Ishikawa (cell line): ENCODE results near the gene DTX1.
A peak's percentile ranks its signal among the peaks of the same experiment; 100 is the strongest.

Experiments
- CEBPB ChIP-seq: IDR thresholded peaks from 2 replicates; pipeline ENCODE4 v1.6.1; 2012
- CREB1 ChIP-seq: IDR thresholded peaks from 2 replicates; pipeline ENCODE4 v1.6.1; 2012; ENCODE audit warnings: low read depth
- EGR1 ChIP-seq: IDR thresholded peaks from 2 replicates; pipeline ENCODE4 v1.6.1; 2012
- EP300 ChIP-seq: IDR thresholded peaks from 2 replicates; pipeline ENCODE4 v1.6.1; 2012; ENCODE audit warnings: borderline replicate concordance
- FOXM1 ChIP-seq: IDR thresholded peaks from 2 replicates; pipeline ENCODE4 v1.6.1; 2012; ENCODE audit warnings: low read depth, borderline replicate concordance
- MAX ChIP-seq: IDR thresholded peaks from 2 replicates; pipeline ENCODE4 v1.6.1; 2012
- NFIC ChIP-seq: IDR thresholded peaks from 2 replicates; pipeline ENCODE4 v1.6.1; 2012
- RAD21 ChIP-seq: IDR thresholded peaks from 2 replicates; pipeline ENCODE4 v1.6.1; 2012; ENCODE audit warnings: low read depth
- REST ChIP-seq: IDR thresholded peaks from 2 replicates; pipeline ENCODE4 v1.6.1; 2012; ENCODE audit warnings: low read depth, mild to moderate bottlenecking
- TAF1 ChIP-seq: IDR thresholded peaks from 2 replicates; pipeline ENCODE4 v1.6.1; 2012; ENCODE audit warnings: low read depth, mild to moderate bottlenecking
- TCF12 ChIP-seq: IDR thresholded peaks from 2 replicates; pipeline ENCODE4 v1.6.1; 2012; ENCODE audit warnings: low read depth
- TEAD4 ChIP-seq: IDR thresholded peaks from 2 replicates; pipeline ENCODE4 v1.6.1; 2012
- YY1 ChIP-seq: IDR thresholded peaks from 2 replicates; pipeline ENCODE4 v1.6.1; 2012; ENCODE audit warnings: low read depth
- ZBTB7A ChIP-seq: IDR thresholded peaks from 2 replicates; pipeline ENCODE4 v1.6.1; 2012; ENCODE audit warnings: low read depth
- TF ChIP-seq, protein P1 (sequence below): IDR thresholded peaks from 2 replicates; pipeline ENCODE4 v1.6.1; 2012

Gene DTX1

DNA sequence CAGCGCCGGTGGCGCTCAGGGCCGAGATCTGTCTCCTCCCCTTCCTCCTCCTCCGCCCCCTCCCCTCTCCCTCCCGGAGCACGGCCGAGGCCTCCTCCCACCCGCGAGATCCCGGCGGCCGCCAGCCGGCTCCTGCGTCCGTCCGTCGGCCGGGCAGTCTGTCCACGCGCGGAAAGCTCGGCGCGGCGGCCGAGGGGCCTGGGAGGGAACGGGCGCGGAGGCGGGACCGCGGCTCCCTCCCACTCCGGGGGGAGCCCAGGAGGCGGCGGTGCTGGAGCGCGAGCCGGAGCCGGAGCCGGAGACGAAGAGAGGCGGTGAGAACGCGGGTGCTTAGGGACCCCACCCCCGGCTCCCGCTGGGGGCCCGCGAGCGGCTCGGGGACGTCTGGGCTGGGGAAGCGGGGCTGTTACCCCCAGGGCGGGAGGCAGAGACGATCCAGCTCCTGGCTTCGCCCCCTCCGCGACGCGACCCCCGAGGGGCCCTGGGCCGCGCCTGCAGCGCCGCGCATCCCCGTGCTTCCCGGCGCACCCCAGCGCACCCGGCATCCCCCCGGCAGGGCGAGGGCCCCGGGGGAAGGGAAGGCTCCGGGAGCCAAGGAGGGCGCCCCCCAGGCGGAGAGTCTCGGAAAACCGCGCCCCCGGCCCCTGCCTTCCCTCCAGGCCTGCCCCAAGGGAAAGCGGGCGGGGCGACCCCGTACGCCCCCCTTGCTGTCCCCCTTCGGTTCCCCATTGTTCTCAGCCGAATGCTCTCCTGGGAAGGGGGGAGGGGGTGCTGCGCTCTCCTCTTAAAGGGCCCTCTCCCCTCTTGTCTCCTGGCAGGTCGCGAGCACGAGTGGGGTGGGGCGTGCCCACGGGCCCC lies at the start of gene DTX1:
Gene DTX1, plus strand, starts transcription at position 100 of the 858 bp plus-strand sequence. CDS start 1,463 bp downstream, outside the sequence.
- TF ChIP-seq NFIC = no peak
- TF ChIP-seq ZBTB7A = peak; percentile 70

- no peak for TF ChIP-seq TAF1
- no peak for TF ChIP-seq EP300
- no peak for TF ChIP-seq FOXM1
- no peak for TF ChIP-seq TCF12
- no peak for TF ChIP-seq NFIC
- TF ChIP-seq REST = no peak
- no peak for TF ChIP-seq CEBPB
- TF ChIP-seq EGR1 = no peak
- no peak for TF ChIP-seq CREB1
- TF ChIP-seq YY1 = no peak
- no peak for TF ChIP-seq RAD21
Measured at GRCh38 chr12:113007166-113007565, 49.4 kb upstream of the DTX1 start.

DNA sequence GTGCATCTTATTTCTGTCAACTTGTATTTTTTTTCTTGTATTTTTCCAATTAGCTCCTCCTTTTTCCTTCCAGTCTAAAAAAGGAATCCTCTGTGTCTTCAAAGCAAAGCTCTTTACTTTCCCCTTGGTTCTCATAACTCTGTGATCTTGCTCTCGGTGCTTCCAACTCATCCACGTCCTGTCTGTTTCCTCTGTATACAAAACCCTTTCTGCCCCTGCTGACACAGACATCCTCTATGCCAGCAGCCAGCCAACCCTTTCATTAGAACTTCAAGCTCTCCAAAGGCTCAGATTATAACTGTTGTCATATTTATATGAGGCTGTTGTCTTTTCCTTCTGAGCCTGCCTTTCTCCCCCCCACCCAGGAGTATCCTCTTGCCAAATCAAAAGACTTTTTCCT lies 45.8 kb upstream of the DTX1 start:
- TF ChIP-seq CREB1 = no peak
- TF ChIP-seq TEAD4 = no peak
- no peak for TF ChIP-seq TAF1
- TF ChIP-seq YY1 = no peak
- TF ChIP-seq MAX = no peak

DNA sequence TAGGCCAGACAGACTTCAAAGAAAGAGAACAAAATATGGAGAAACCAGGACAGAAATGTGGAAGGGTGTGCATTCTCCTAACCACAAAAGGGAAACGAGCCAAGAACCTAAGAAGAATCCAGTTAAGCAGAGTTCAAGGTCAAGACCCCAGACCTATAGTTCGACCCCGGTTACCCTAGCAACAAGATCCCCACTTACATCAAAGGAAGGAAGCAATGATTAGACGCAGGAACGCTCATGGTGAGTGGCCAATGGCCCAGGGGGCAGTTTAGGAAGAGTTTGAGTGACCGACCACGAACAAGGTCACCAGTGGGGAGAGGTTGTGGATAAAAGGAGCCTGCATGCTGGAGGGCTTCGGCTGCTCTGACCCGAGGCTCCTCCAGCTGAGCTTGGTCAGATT lies 42.0 kb upstream of the DTX1 start:
- TF ChIP-seq TCF12 (no peak), FOXM1 (no peak), RAD21 (no peak), TAF1 (no peak), CREB1 (no peak), TEAD4 (no peak), MAX (no peak), EP300 (no peak), EGR1 (no peak)

DNA sequence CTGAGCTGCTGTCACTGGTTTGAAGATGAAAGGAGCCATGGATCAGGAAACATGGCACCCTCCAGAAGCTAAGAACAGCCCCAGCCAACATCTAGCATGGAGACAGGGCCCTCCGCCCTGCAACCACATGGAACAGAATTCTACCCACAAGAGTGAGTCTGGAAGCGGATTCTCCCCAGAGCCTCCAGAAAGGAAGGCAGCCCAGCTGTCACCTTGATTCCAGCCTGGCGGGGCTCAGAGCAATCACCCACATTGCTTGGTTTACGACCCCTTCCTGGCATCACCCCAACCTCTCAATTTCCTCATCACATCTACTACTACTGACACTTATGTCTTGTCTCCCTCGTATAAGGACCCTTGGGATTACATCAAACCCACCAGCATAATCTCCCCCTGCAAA lies 39.7 kb upstream of the DTX1 start:
- TF ChIP-seq EP300 = no peak

DNA sequence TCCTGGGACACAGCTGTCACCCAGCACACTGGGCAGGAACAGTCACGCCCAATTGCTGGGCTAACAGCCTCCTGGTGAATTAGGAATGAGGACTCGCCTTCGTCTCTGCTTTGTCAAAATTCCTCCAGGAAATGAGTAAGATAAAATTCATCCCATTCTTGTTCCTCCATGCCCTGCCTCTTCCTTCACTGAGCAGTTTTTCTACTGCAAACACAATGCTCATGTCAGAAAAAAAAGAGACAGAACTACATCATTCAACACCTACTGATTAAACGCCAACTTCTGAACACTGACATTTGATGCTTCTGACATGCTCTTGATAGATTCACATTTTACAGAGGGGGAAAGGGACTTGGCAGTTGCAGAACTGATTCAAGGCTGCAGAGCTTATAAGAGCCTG lies 37.5 kb upstream of the DTX1 start:
- no peak for TF ChIP-seq RAD21
- no peak for TF ChIP-seq TCF12
- no peak for TF ChIP-seq EGR1
- TF ChIP-seq REST = no peak
- TF ChIP-seq ZBTB7A = no peak

- TF ChIP-seq CREB1 = no peak
- TF ChIP-seq YY1 = no peak
- no peak for TF ChIP-seq ZBTB7A
- no peak for TF ChIP-seq EP300
Measured at GRCh38 chr12:113021500-113021899, 35.0 kb upstream of the DTX1 start.

DNA sequence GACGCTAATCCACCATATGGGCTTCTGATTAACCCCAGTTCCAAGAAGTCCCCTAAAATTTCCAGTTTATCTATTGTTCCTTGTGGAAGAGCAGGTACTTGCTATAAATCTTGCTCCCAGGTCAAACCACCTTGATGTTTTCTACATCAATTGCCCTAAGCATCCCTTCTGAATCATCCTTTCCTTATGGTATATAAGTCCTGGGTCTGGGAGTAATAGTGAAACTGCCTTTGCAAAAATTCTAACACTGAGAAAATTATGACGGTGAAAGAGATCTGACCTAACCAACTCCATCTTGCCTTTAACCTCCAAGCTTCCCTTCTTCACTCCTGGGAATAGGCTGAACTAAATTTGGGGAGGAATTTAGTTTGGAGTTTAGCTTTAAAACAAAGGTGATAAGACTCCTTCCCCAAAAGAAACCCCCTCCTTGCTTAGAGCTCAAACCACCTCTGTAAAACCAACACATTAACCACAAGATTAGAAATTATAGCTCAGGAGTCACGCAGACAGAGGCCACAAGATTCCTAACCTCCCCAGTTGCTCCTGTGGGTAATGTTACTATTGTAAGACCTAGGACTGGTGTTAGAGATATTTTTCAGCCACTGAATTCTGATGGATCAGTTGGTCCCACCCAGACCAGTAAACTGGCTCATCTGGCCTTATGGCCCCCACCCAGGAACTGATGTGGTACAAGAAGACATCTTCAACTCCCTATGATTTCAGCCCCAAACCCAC lies 33.8 kb upstream of the DTX1 start:
- TF ChIP-seq EP300 (no peak), FOXM1 (no peak), MAX (no peak), CREB1 (no peak), REST (no peak), TAF1 (no peak), RAD21 (no peak), CEBPB (no peak), TCF12 (no peak), YY1 (no peak), NFIC (no peak), ZBTB7A (no peak), TEAD4 (no peak), EGR1 (no peak)
- TF ChIP-seq, protein P1, sequence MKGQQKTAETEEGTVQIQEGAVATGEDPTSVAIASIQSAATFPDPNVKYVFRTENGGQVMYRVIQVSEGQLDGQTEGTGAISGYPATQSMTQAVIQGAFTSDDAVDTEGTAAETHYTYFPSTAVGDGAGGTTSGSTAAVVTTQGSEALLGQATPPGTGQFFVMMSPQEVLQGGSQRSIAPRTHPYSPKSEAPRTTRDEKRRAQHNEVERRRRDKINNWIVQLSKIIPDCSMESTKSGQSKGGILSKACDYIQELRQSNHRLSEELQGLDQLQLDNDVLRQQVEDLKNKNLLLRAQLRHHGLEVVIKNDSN = no peak
